GM04503 (cell line): ENCODE measurements around the gene EXOC3L4.

Source experiments
- DNase-seq: peaks from one replicate; pipeline ENCODE4 v3.0.0-alpha.2; 2012; ENCODE audit warnings: low read depth

EXOC3L4 gene

DNA sequence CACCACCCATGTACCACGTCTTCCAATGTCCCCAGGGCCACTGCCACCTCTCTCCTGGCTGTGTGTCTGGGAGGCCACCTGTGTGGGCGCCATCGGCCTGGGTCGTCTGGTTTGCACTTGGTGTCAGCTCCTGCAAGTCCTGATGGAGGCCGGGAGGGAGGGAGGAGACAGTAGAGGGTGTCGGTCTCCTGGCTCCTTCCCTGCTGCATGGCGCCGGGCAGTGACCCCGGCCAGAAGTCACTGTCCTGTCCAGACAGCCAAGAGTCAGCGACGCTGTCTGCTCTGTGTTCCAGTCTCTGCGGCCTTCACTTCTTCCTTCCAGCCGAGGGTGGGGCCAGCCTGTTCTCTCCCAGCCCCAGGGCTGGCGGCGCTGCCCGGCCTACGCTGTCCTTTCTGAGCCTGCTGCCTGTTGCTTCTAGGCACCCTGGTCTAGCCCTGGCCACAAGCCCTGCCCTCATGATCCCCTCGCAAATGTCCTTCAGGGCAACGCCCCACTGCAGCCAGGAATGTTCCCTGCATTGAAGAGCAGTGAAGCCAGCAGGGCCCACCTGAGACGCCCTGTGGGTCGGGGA lies 23.5 kb upstream of the EXOC3L4 start:
- no peak for DNase-seq

DNA sequence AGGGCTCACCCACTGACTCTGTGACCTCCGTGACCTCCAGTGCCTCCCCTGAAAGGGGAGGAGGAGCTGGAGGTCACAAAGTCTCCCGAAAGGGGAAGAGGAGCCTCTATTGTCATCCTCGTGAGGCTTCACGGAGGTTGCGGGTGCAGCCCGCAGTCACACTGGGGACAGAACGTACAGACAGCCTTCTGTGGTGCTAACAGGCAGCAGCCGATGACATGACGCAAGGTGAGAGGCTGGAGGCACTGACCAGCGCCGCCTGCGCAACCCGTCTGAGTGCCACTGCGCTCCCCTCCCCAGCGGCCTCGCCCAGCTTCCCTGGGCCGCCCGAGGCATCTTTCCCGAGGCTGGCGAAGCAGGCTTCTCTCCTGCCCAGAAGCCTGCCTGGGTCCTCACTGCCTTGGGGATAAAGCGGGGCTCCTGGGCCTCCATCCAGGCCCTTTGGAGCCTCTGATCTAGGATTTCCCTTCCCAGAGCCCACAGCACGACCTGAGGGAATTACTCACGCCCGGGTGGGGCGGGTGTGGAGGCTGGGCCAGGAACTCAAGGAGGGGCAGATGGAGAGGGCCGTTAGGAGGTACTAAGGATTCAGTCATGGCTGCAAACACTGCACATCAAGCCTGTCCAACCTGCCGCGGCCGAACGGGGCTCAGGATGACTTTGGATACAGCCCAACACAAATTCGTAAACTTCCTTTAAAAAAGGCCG lies 22.8 kb upstream of the EXOC3L4 start:
- DNase-seq = no peak

DNA sequence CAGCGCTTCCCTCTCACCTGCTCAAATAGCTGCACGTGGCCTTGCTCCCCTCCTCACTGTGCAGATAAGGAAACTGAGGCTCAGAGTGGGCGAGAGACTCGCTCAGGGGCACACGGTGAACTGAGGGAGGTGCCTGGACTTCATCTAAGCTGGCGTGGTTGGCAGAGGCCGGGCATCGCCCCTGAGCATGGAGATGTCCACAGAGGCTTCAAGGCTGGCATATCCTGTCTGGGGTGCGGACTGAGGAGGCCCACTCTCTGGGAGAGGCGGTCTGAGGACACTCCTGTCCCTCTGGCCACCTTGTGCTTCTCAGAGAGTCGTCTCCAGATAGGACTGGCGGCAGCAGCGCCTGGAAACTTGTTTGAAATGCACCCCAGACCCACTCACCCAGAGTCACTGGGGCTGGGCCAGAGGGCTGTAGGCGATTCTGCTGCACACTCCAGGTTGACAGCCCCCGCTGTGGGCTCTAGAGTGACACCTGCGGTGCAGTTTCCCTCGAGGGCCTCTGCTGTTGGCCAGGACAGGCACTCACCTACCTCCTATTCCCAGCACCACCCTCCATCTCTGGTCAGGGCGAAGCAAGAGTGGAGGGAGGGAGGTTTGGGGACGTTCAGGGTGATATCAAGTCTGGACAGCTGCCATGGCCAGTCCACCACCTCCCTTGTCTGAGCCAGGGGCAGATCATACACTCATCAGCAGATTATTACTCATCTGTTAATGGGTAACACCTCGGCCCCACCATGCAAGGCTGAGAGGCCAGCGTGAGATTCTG lies 21.7 kb upstream of the EXOC3L4 start:
- no peak for DNase-seq

DNA sequence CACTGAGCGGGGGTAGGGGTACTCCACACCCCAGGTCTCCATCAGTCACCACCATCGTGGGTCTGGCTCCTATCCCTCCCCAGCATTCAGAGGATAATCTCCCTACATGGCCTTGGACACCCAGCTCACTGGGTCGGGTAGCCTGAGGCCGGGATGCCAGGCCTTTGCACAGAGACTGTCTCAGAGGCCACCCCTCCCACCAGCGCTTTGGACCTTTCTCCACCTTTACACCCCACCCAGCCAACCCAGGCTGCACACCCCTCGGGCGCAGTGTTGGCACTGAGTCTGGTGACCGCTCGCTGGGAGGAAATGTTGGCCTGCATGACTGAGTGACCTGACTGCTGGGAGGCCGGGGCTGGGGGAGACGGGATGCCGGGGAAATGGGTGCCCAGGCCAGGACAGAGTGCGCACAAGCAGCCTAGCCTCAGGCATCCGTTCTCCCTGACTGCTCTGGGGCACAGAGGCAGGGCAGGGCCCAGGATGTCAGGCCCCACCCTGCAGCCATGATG lies 21.1 kb upstream of the EXOC3L4 start:
- no peak for DNase-seq

GRCh38 chr14:103073876-103074728 lies 20.4 kb upstream of the EXOC3L4 start:
- no peak for DNase-seq

DNA sequence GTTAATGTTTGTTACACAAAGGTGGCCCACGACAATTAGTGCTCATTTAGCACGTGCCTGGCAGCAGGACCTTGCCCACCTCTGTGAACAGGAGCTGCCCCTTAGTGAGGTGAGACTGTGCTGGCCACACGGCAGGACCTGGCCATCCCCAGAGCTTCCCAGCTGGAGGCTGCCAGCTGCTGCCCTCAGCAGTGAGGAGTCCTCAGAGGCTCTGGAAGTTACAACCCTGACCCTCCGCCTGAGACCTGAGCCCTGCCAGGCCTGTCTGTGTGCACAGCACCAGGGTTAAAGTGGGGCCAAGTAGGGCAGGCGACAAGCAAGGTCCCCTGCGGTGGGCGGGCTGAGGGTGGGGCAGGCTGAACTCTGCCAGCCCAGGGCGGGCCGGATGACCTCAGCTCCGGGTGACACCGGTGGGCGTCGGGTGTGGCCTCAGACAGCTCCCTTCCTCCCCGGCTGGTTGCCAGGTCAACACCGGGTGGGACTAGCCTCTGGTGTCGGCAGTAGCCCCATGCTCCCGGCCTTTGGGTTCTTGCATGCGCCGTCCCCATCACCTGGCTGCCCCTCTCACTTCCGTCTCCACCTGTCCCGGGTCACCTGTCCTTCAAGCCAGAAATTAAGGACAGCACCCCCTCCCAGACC lies 19.7 kb upstream of the EXOC3L4 start:
- DNase-seq = no peak

GRCh38 chr14:103078420-103078749 lies 16.1 kb upstream of the EXOC3L4 start:
- DNase-seq = no peak

DNA sequence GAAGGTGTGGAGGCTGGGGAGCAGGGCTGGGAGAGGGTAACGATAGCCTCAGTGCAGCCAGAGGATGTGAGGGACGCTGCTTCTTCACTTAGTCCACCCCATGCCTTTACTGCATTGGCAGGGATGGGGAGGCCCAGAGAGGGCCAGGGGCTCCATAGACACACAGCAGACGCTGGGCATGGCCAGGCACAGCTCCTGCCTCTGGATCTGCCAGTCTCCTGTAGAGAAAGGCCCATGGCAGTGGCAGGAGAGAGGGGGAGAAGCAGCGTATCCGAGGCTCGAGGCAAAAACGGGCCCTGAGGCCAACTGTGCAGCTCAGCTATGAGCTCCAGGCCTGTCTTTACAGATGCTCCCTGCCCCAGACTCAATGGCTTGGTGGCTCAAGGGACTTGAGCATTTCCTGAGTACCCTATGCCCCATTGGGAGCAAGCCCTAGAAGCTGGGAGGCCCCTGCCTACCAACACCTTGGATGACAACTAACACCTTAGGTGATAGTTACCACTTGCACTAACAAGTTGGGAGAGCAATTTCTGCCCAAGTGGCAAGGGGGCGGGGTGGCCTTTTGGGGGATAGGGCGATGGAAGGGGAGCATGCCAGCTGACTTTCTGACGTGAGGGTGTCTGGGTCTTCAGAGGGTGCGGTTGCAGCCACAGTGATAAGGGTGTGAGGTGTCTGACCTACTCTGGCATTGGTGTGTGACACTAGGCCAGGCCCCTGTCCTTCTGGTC lies 15.5 kb upstream of the EXOC3L4 start:
- DNase-seq = no peak

DNA sequence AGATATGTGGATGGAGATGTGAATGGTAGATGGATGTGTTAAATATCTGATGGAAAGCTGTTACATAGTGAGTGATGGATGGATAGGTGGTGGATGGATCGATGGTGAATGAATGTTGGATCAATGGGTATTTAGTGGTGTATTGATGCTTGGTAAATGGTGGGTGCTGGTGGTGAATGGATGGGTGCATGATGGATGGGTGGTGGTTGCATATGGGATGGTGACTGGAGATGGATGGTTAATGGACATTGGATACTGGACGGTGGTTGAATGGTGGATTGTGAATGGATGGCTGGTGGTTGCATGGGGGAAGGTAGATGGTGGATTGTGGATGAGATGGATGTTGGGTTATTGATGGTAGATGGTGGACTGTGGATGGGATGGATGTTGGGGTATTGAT lies 12.6 kb upstream of the EXOC3L4 start:
- no peak for DNase-seq

- DNase-seq = no peak
These were observed 10.3 kb upstream of the EXOC3L4 start, which contains the start of gene LBHD2 for GRCh38 chr14:103084021-103084919. TSS of gene LBHD2 (plus strand) at chr14:103084210. CDS start at chr14:103086013, 1,803 bp downstream.

- DNase-seq = no peak
These were observed 9.1 kb upstream of the EXOC3L4 start for GRCh38 chr14:103085106-103086091.

DNA sequence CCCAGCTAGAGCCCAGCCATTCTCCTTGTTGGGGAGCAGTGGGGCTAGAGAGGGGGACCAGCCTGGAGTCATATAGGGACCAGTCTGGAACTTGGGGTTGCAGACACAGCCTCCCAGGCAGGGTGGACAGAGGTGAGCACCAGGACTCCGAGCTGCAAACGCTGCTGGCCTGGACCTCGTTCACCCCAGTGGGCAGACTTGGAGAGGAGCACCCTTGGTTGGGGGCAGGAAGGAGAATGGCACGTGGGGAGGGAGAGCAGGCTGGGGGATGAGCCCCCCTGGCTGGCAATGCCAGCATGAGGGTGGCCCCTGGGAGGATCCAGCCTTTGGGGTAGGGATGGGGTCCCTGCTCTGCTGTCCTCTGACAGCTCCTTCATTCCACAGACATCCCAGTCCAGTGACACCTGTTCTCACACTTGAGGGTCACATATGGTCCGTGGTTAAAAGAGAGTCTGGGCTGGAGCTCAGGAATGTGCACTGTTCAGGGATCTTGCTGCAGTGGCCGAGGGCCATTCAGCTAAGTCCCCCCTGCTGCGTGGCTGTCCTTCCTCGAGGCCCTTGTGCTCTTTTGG lies 7.7 kb upstream of the EXOC3L4 start:
- no peak for DNase-seq

DNA sequence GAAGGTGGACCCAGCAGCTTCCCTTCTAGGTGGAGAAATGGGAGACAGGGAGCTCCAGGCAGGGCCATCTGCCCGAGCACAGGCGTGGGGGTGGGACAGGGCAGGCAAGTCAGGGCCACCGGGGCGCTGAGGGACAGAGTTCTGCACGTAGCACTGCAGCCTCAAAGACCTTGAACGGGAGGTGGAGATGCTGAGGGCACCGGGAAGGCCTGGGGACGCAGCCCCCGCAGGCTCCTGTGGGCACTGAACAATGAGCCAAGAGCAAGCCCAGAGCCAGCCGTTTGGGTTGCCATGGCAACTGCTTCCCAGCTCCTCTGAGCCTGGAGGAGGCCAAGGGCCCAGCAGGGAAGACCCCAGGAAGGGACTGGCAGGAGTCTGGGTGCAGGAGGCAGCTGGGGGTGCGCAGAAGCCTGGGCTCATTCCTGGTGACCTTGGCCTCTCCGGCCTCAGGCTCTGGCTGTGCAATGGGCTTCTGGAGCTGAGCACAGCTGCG lies 7.1 kb upstream of the EXOC3L4 start:
- no peak for DNase-seq

- no peak for DNase-seq
These were observed 5.6 kb upstream of the EXOC3L4 start for GRCh38 chr14:103088921-103089320.

DNA sequence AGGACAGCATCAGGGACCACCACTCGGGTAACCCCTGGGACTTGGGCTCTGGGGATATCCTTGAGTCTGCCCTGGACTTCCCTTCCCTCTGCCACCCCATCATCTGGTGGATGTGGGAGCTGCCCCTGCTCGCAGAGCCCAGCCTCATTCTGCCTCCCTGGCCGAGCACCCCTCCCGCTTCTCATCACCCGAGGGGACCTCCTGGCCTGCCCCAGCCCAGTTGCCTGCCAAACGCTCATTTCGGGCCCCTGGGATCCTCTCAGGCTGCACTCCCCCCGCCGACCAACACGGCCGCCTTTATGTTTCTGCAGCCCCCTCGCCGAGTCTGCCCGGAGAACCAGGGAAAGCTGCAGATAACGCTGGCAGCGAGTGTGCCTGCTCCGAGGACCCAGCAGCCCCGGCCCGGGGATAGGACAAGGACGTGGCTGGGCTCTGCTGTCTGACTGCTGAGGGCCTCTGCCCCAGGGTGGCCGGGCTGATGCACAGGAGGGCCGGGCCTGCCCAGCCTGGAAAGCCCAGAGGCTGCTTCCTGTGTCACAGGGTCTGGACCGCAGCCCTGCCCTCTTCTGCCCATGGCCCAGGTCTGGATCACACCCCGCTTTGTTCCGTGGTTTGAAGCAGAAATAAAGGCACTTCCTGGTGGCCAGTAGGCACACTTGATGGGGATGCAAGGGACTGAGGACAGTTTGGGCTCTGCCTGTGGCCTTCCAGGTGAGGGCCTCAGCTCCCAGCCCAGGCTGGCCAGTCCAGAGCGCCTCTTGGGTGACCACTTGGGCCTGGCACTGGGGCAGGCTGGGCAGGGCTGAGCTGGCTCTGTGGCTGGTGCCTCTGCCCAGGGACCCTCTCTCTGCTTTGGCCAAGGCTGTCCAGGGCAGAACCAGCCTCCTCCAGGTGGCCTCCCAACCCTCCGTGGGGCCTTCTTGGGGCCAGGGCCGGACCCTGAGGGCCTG lies 4.9 kb upstream of the EXOC3L4 start:
- no peak for DNase-seq

GRCh38 chr14:103090481-103091020 lies 4.0 kb upstream of the EXOC3L4 start:
- no peak for DNase-seq
